Common myeloid progenitor, CD34-positive (primary cell): ENCODE measurements around the gene JAKMIP2.
"Not testable (repeated sequence)": the region's sequence is repeated elsewhere in the genome, so short reads cannot be mapped to it uniquely, and the experiment has no call there.

Experiments used
- CTCF ChIA-PET: fragments of 350-600 bp; sonication (Branson Sonifier 250); formaldehyde crosslinking; loops from one replicate; lab custom pipeline; 2021; ENCODE audit warnings: antibody characterized with exemption; lab: Charles Lee
- POLR2A ChIA-PET: fragments of 350-600 bp; sonication (Branson Sonifier 250); formaldehyde crosslinking; loops from one replicate; lab custom pipeline; 2021; ENCODE audit warnings: antibody characterized with exemption; lab: Charles Lee
- DNase-seq, 3 donors: peaks; one replicate each; pipeline versions ENCODE4 v3.0.0 to v3.0.0-alpha.2; 2013
- H3K27ac ChIP-seq, 2 experiments: 1 replicate in 1 of 2; 2 replicates in 1 of 2; pipeline ENCODE4 v1.7.0; 2013; ENCODE audit warnings: inconsistent platforms in 2 of 2, low read length in 2 of 2, mild to moderate bottlenecking in 2 of 2, low read depth in 1 of 2, moderate library complexity in 1 of 2; ENCODE audit not compliant: severe bottlenecking in 2 of 2, insufficient read depth in 1 of 2, poor library complexity in 1 of 2
- H3K27me3 ChIP-seq, 5 experiments: replicated peaks in 2 of 5; 1 replicate in 3 of 5; 2 replicates in 2 of 5; pipeline versions ENCODE4 v1.6.1 to v1.7.0; 2013; ENCODE audit warnings: low read length in 4 of 5, mild to moderate bottlenecking in 2 of 5, moderate library complexity in 2 of 5, inconsistent platforms in 1 of 5; ENCODE audit not compliant: insufficient read depth in 5 of 5, control insufficient read depth in 4 of 5
- H3K36me3 ChIP-seq, 4 experiments: 1 replicate in 2 of 4; 2 replicates in 2 of 4; pipeline versions ENCODE4 v1.6.1 to v1.7.0; 2013; ENCODE audit warnings: low read length in 3 of 4, control low read depth in 1 of 4, mild to moderate bottlenecking in 1 of 4; ENCODE audit not compliant: control insufficient read depth in 4 of 4, insufficient read depth in 4 of 4
- H3K4me1 ChIP-seq, 4 experiments: 1 replicate in 3 of 4; 2 replicates in 1 of 4; pipeline versions ENCODE4 v1.6.1 to v1.7.1; 2013; ENCODE audit warnings: low read length in 3 of 4, mild to moderate bottlenecking in 3 of 4, control low read depth in 1 of 4, inconsistent platforms in 1 of 4, moderate library complexity in 1 of 4; ENCODE audit not compliant: control insufficient read depth in 4 of 4, insufficient read depth in 4 of 4; ENCODE audit errors: control extremely low read depth in 1 of 4
- H3K4me3 ChIP-seq, 7 experiments: 1 replicate in 4 of 7; 2 replicates in 3 of 7; pipeline versions ENCODE4 v1.5.1 to v1.7.0; 2013; ENCODE audit warnings: mild to moderate bottlenecking in 7 of 7, low read length in 6 of 7, moderate library complexity in 6 of 7, inconsistent platforms in 2 of 7, low read depth in 2 of 7, control low read depth in 1 of 7; ENCODE audit not compliant: insufficient read depth in 4 of 7, control insufficient read depth in 1 of 7; ENCODE audit errors: extremely low read depth in 1 of 7
- H3K9me3 ChIP-seq, 5 experiments: 1 replicate in 4 of 5; 2 replicates in 1 of 5; pipeline versions ENCODE4 v1.6.1 to v1.7.1; 2013; ENCODE audit warnings: low read length in 4 of 5, mild to moderate bottlenecking in 2 of 5, inconsistent platforms in 1 of 5, low read depth in 1 of 5, moderate library complexity in 1 of 5; ENCODE audit not compliant: control insufficient read depth in 4 of 5, insufficient read depth in 2 of 5; ENCODE audit errors: control extremely low read depth in 1 of 5
- WGBS: methylation state at CpG from one replicate; pipeline ENCODE4 v1.1.5; 2013; ENCODE audit not compliant: insufficient coverage; 5-methylcytosine and 5-hydroxymethylcytosine counted together

Gene JAKMIP2

DNA sequence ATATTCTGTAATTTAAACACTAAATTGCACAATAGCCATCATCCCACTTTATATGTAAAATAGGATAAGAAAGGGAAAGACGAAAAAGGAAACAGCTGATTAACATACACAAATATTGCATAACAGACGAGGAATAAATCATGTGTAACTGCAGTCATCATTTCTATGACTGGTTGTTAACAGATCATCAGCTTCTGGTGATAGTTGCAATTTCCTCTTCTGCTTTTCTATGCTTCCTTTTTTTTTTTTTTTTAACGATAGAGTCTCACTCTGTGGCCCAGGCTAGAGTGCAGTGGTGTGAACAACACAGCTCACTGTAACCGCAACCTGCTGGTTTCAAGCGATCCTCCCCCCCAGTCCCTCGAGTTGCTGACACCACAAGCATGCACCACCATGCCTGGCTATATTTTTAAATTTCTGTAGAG lies 22.5 kb upstream of the JAKMIP2 start:
- CTCF ChIA-PET = interaction anchor here (0.9 to 1.9 kb wide), 2 partner anchors 18 to 23 kb away, joined by 7 to 11 read pairs; partner anchors contain the start of gene JAKMIP2
- peaks cover 9 to 28% (median 21%) of the 10 kb centered on the region in 4 experiments for H3K4me1 ChIP-seq
- 0% methylated on average over 4 of the region's 6 CpGs for WGBS
- H3K9me3 ChIP-seq = no peaks in the 10 kb centered on the region
- no peak overlapping the region for H3K27ac ChIP-seq
- peak overlapping the region in 1 of 7 experiments; percentile 29 for H3K4me3 ChIP-seq
- POLR2A ChIA-PET = interaction anchor here (0.6 to 0.7 kb wide), 2 partner anchors 16 to 1506 kb away, joined by 3 read pairs; no protein-coding TSS in a partner anchor
- DNase-seq = peak; percentile 82 to 96 (median 93)
- no peaks in the 10 kb centered on the region for H3K36me3 ChIP-seq
- no peaks in the 10 kb centered on the region for H3K27me3 ChIP-seq

DNA sequence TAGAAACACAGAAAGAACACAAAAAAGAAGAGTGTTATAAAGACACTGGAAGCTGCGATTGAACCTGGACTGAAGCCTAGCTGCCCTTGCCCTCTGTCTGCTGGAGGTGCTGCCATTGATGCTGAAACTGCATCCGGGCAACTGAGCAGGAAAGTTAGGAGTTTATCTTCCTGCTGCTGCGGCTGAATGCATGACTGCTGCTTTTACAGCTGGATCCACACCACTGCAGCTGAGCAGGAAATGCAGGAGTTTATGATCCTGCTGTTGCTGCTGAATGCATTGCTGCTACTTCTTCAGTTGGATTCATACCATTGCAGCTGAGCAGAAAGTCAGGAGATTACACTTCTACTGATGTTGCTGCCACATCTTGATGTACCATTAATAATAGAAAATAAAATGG lies 21.8 kb upstream of the JAKMIP2 start:
- peak in 1 of 3 donors; percentile 36 for DNase-seq
- POLR2A ChIA-PET = interaction anchor here (0.7 kb wide), 1 partner anchor 22 kb away, joined by 3 read pairs; the partner anchor contains the start of gene JAKMIP2
- Histone ChIP-seq H3K36me3 (no peaks in the 10 kb centered on the region), H3K27me3 (no peaks in the 10 kb centered on the region), H3K27ac (peak overlapping the region in 1 of 2 experiments; percentile 32), H3K4me1 (peaks cover 9 to 28% (median 21%) of the 10 kb centered on the region in 4 experiments), H3K4me3 (peak overlapping the region in 2 of 7 experiments; percentile 17 to 29), H3K9me3 (no peaks in the 10 kb centered on the region)
- 89% methylated on average over 3 of the region's 3 CpGs for WGBS
- CTCF ChIA-PET = interaction anchor here (0.9 to 1.9 kb wide), 4 partner anchors 14 to 22 kb away, joined by 3 to 11 read pairs (median 6); partner anchors contain the start of gene JAKMIP2

DNA sequence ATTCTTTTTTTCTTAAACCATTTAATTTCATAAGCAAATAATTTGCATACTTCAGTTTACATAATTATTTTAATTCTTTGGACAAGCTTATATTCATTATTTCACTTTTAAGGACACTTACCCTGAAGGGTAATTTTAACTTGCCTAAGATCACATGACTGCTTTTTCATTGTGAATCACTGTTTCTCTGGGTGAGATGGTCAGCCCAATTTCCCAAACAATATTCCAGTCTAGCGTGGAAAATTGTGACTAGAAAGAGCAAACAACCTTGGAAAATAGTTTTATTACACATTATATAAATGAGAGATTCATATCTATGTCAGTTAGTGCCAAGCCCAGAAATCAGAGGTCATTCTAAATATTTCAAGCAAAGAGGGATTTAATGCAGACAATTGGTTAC lies 21.4 kb upstream of the JAKMIP2 start:
- Histone ChIP-seq H3K27me3 (no peaks in the 10 kb centered on the region), H3K4me1 (peaks cover 9 to 28% (median 21%) of the 10 kb centered on the region in 4 experiments), H3K27ac (no peak overlapping the region), H3K9me3 (no peaks in the 10 kb centered on the region), H3K4me3 (no peak overlapping the region), H3K36me3 (no peaks in the 10 kb centered on the region)
- ChIA-PET POLR2A (interaction anchor here (0.7 kb wide), 1 partner anchor 22 kb away, joined by 3 read pairs; the partner anchor contains the start of gene JAKMIP2), CTCF (interaction anchor here (1.4 to 1.9 kb wide), 3 partner anchors 14 to 22 kb away, joined by 3 to 11 read pairs (median 5); partner anchors contain the start of gene JAKMIP2)
- WGBS = no CpG with 5 or more reads among the region's 1 CpG
- no peak for DNase-seq

DNA sequence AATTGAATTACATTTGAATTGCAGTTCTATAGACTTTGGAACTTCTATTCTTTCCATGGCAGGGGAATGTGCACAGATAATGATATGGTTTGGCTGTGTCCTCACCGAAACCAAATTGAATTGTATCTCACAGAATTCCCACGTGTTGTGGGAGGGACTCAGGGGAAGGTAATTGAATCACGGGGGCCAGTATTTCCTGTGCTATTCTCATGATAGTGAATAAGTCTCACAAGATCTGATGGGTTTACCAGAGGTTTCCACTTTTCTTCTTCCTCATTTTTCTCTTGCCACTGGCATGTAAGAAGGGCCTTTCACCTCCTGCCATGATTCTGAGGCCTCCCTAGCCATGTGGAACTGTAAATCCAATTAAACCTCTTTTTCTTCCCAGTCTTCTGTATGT lies 20.6 kb upstream of the JAKMIP2 start:
- peaks cover 9 to 28% (median 21%) of the 10 kb centered on the region in 4 experiments for H3K4me1 ChIP-seq
- H3K9me3 ChIP-seq, H3K36me3 ChIP-seq, POLR2A ChIA-PET, H3K27ac ChIP-seq, H3K4me3 ChIP-seq, H3K27me3 ChIP-seq: not testable (repeated sequence)
- WGBS = 50% methylated on average over 2 of the region's 3 CpGs
- CTCF ChIA-PET = interaction anchor here (1.4 to 1.6 kb wide), 2 partner anchors 14 to 15 kb away, joined by 3 to 5 read pairs; no protein-coding TSS in a partner anchor
- peak in 2 of 3 donors; percentile 36 to 57 for DNase-seq

DNA sequence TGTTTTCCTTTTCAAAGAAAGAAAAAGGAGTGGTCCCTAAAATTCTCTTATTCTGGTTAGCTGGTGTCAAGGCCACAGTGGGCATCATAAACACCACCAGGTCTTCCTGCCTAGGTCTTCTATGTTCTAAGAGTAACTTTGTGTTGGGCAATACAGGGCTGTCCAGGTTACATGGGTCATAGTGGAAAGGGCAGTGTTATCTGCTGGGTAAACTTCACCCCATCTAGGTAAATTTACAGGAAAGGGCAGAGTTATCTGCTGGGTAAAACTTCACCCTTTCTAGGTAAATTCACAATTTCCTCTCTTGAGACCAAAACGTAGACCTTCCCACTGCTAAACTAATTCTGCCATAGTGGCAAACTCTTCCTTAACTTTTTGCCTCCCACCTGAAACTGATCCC lies 18.9 kb upstream of the JAKMIP2 start:
- 100% methylated on average over 1 of the region's 1 CpG for WGBS
- no peaks in the 10 kb centered on the region for H3K27me3 ChIP-seq
- DNase-seq = no peak
- H3K4me3 ChIP-seq = no peak overlapping the region
- no peaks in the 10 kb centered on the region for H3K36me3 ChIP-seq
- H3K27ac ChIP-seq = no peak overlapping the region
- POLR2A ChIA-PET = no interaction called here
- no peaks in the 10 kb centered on the region for H3K9me3 ChIP-seq
- CTCF ChIA-PET = interaction anchor here (0.8 to 0.9 kb wide), 2 partner anchors 19 to 116 kb away, joined by 3 read pairs; partner anchors contain the start of gene JAKMIP2
- H3K4me1 ChIP-seq = peaks cover 9 to 28% (median 21%) of the 10 kb centered on the region in 4 experiments

DNA sequence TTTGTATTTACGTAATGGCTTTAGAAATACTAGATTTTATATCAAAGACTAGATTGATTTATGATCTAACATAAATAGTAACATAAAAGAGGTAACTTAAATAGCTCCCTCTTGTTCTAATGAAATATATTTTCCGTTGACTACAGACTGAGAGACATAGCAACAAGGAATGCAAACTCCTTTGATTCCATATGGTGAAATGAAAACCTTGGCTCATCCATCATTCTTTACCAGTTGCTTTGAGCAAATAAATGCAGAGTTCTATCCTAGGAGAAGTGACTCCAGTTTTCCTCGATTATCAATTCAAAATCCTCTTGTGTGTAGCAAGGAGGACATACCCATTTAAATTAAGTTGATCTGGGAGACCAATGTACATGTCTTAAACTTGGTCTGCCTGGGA lies 18.0 kb upstream of the JAKMIP2 start:
- ChIA-PET POLR2A (no interaction called here), CTCF (no interaction called here)
- Histone ChIP-seq H3K27ac (no peak overlapping the region), H3K4me3 (no peak overlapping the region), H3K36me3 (no peaks in the 10 kb centered on the region), H3K27me3 (no peaks in the 10 kb centered on the region), H3K9me3 (no peaks in the 10 kb centered on the region), H3K4me1 (peaks cover 9 to 24% (median 19%) of the 10 kb centered on the region in 4 experiments)
- no peak for DNase-seq
- 100% methylated on average over 2 of the region's 3 CpGs for WGBS
